HEK293 (cell line): ENCODE data around the gene DSC1.

ENCODE experiments used
- CTCF ChIA-PET: fragments of 350-600 bp; formaldehyde crosslinking; extraction: SDS; loops from one replicate; lab custom pipeline; 2021; ENCODE audit warnings: antibody characterized with exemption; lab: Yijun Ruan, JAX
- POLR2A ChIA-PET: fragments of 300-600 bp; formaldehyde crosslinking; extraction: SDS; loops from one replicate; lab custom pipeline; 2020; ENCODE audit warnings: antibody characterized with exemption, inconsistent platforms; lab: Yijun Ruan, JAX
- H3K27ac ChIP-seq: fragments of 200-500 bp; sonication (Bioruptor generic); 2 replicates; pipeline ENCODE4 v1.5.1; 2014; ENCODE audit warnings: low read depth, low read length, control low read depth, inconsistent platforms; ENCODE audit errors: extremely low read depth
- H3K36me3 ChIP-seq, 2 experiments: fragments of 200-500 bp in 1 of 2; sonication (Bioruptor generic) in 1 of 2; 1 replicate in 1 of 2; 2 replicates in 1 of 2; pipeline ENCODE4 v1.5.1; 2014 to 2017; ENCODE audit warnings: inconsistent platforms in 2 of 2, low read length in 2 of 2; ENCODE audit not compliant: control insufficient read depth in 2 of 2, insufficient read depth in 1 of 2
- H3K4me1 ChIP-seq: fragments of 200-500 bp; sonication (Bioruptor generic); 2 replicates; pipeline ENCODE4 v1.5.1; 2014; ENCODE audit warnings: mild to moderate bottlenecking, low read length, inconsistent platforms; ENCODE audit not compliant: control insufficient read depth, insufficient read depth
- H3K4me3 ChIP-seq: 2 replicates; pipeline ENCODE4 v1.5.1; 2011; ENCODE audit warnings: low read depth, mild to moderate bottlenecking, control low read depth, low read length, moderate library complexity
- H3K9me3 ChIP-seq: fragments of 200-500 bp; sonication (Bioruptor generic); 2 replicates; pipeline ENCODE4 v1.5.1; 2014; ENCODE audit warnings: low read depth, low read length, inconsistent platforms; ENCODE audit not compliant: control insufficient read depth, insufficient read depth
- PRDM1 ChIP-seq: fragments of 450-650 bp; formaldehyde crosslinking; IDR thresholded peaks from 2 replicates; pipeline ENCODE4; 2016; ENCODE audit warnings: missing biosample characterization, missing genetic modification characterization
- ZNF10 ChIP-seq: fragments of 450-650 bp; formaldehyde crosslinking; IDR thresholded peaks from 2 replicates; pipeline ENCODE4 v1.5.1; 2017; ENCODE audit warnings: missing biosample characterization, missing genetic modification characterization
- ZNF121 ChIP-seq: fragments of 450-650 bp; formaldehyde crosslinking; IDR thresholded peaks from 2 replicates; pipeline ENCODE4 v1.5.1; 2016; ENCODE audit warnings: missing biosample characterization, missing genetic modification characterization
- ZNF132 ChIP-seq: fragments of 450-650 bp; formaldehyde crosslinking; IDR thresholded peaks from 2 replicates; pipeline ENCODE4 v1.5.1; 2017; ENCODE audit warnings: missing biosample characterization, missing genetic modification characterization, borderline replicate concordance
- ZNF140 ChIP-seq: fragments of 450-650 bp; formaldehyde crosslinking; IDR thresholded peaks from 2 replicates; pipeline ENCODE4 v1.5.1; 2016; ENCODE audit warnings: missing biosample characterization, missing genetic modification characterization
- ZNF174 ChIP-seq: fragments of 450-650 bp; formaldehyde crosslinking; IDR thresholded peaks from 2 replicates; pipeline ENCODE4 v1.5.0; 2017; ENCODE audit warnings: missing biosample characterization, mild to moderate bottlenecking, missing genetic modification characterization
- ZNF184 ChIP-seq: fragments of 450-650 bp; IDR thresholded peaks from 2 replicates; pipeline ENCODE4 v1.5.1; 2018; ENCODE audit warnings: missing biosample characterization, mild to moderate bottlenecking, missing genetic modification characterization
- ZNF2 ChIP-seq: fragments of 450-650 bp; formaldehyde crosslinking; IDR thresholded peaks from 2 replicates; pipeline ENCODE4 v1.5.1; 2016; ENCODE audit warnings: missing biosample characterization, missing genetic modification characterization
- ZNF211 ChIP-seq: fragments of 450-650 bp; formaldehyde crosslinking; IDR thresholded peaks from 2 replicates; pipeline ENCODE4 v1.5.1; 2016; ENCODE audit warnings: low read depth, missing biosample characterization, missing genetic modification characterization
- ZNF23 ChIP-seq: fragments of 450-650 bp; formaldehyde crosslinking; IDR thresholded peaks from 2 replicates; pipeline ENCODE4 v1.5.1; 2016; ENCODE audit warnings: missing biosample characterization, missing genetic modification characterization, borderline replicate concordance
- ZNF24 ChIP-seq: fragments of 450-650 bp; formaldehyde crosslinking; IDR thresholded peaks from 2 replicates; pipeline ENCODE4 v1.5.1; 2016; ENCODE audit warnings: missing biosample characterization, missing genetic modification characterization
- ZNF335 ChIP-seq: fragments of 450-650 bp; formaldehyde crosslinking; conservative IDR thresholded peaks from 2 replicates; pipeline ENCODE4 v1.5.1; 2016; ENCODE audit warnings: missing biosample characterization, missing genetic modification characterization
- ZNF366 ChIP-seq: fragments of 450-650 bp; formaldehyde crosslinking; conservative IDR thresholded peaks from 2 replicates; pipeline ENCODE4 v1.5.1; 2016; ENCODE audit warnings: missing biosample characterization, missing genetic modification characterization
- ZNF501 ChIP-seq: fragments of 450-650 bp; formaldehyde crosslinking; IDR thresholded peaks from 2 replicates; pipeline ENCODE4 v1.5.1; 2016; ENCODE audit warnings: missing biosample characterization, missing genetic modification characterization
- ZNF596 ChIP-seq: fragments of 450-650 bp; IDR thresholded peaks from 2 replicates; pipeline ENCODE4 v1.5.0; 2018; ENCODE audit warnings: missing biosample characterization, mild to moderate bottlenecking, missing genetic modification characterization, moderate library complexity
- ZNF626 ChIP-seq: fragments of 450-650 bp; sonication (Bioruptor Pico); formaldehyde crosslinking; IDR thresholded peaks from 2 replicates; pipeline ENCODE4 v1.5.1; 2018; ENCODE audit warnings: missing biosample characterization, missing genetic modification characterization, inconsistent platforms
- ZNF776 ChIP-seq: fragments of 450-650 bp; formaldehyde crosslinking; IDR thresholded peaks from 2 replicates; pipeline ENCODE4 v1.5.0; 2017; ENCODE audit warnings: missing biosample characterization, missing genetic modification characterization, borderline replicate concordance
- TF ChIP-seq, protein P1 (sequence below): fragments of 450-650 bp; formaldehyde crosslinking; IDR thresholded peaks from 2 replicates; pipeline ENCODE4 v1.5.1; 2016; ENCODE audit warnings: missing biosample characterization, missing genetic modification characterization
- TF ChIP-seq, protein P2 (sequence below): fragments of 450-650 bp; formaldehyde crosslinking; IDR thresholded peaks from 2 replicates; pipeline ENCODE4 v1.5.1; 2017; ENCODE audit warnings: missing biosample characterization, missing genetic modification characterization
- TF ChIP-seq, protein P3 (sequence below): fragments of 450-650 bp; formaldehyde crosslinking; IDR thresholded peaks from 2 replicates; pipeline ENCODE4 v1.5.1; 2016; ENCODE audit warnings: missing biosample characterization, missing genetic modification characterization
- TF ChIP-seq, protein P4 (sequence below): sonication (generic); formaldehyde crosslinking; IDR thresholded peaks from 2 replicates; pipeline ENCODE4 v1.8.1; 2022; ENCODE audit warnings: mild to moderate bottlenecking, moderate library complexity, missing genetic modification reagents
- TF ChIP-seq, protein P5 (sequence below): fragments of 450-650 bp; formaldehyde crosslinking; IDR thresholded peaks from 2 replicates; pipeline ENCODE4 v1.5.1; 2016; ENCODE audit warnings: missing biosample characterization, missing genetic modification characterization, low read depth
- TF ChIP-seq, protein P6 (sequence below): fragments of 450-650 bp; formaldehyde crosslinking; IDR thresholded peaks from 2 replicates; pipeline ENCODE4 v1.5.1; 2016; ENCODE audit warnings: missing biosample characterization, missing genetic modification characterization, borderline replicate concordance

The DSC1 gene

DNA sequence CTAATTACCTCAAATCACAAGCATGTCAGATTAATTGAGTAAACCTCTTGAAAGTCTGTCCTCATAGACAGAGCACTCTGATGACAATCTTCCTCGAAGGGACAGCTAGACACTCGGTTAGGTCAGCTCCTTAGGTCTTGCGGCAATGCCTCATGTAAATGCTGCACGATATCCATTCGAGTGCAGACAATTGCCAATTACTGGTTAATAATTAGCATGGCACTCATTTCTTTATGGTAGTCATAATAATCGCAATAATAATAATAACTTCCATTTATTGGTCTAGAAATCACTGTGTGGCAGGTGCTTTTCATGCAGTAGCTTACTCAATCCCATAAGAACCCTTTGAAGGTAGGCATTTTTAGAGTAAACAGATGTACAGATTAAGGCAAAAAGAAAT, 44.7 kb upstream of the DSC1 start (continued):
- TF ChIP-seq, protein P1, sequence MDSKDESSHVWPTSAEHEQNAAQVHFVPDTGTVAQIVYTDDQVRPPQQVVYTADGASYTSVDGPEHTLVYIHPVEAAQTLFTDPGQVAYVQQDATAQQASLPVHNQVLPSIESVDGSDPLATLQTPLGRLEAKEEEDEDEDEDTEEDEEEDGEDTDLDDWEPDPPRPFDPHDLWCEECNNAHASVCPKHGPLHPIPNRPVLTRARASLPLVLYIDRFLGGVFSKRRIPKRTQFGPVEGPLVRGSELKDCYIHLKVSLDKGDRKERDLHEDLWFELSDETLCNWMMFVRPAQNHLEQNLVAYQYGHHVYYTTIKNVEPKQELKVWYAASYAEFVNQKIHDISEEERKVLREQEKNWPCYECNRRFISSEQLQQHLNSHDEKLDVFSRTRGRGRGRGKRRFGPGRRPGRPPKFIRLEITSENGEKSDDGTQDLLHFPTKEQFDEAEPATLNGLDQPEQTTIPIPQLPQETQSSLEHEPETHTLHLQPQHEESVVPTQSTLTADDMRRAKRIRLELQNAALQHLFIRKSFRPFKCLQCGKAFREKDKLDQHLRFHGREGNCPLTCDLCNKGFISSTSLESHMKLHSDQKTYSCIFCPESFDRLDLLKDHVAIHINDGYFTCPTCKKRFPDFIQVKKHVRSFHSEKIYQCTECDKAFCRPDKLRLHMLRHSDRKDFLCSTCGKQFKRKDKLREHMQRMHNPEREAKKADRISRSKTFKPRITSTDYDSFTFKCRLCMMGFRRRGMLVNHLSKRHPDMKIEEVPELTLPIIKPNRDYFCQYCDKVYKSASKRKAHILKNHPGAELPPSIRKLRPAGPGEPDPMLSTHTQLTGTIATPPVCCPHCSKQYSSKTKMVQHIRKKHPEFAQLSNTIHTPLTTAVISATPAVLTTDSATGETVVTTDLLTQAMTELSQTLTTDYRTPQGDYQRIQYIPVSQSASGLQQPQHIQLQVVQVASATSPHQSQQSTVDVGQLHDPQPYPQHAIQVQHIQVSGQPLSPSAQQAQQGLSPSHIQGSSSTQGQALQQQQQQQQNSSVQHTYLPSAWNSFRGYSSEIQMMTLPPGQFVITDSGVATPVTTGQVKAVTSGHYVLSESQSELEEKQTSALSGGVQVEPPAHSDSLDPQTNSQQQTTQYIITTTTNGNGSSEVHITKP (tag by site-specific recombination), result no peak
- no peak for TF ChIP-seq ZNF366 (tag by site-specific recombination)
- TF ChIP-seq ZNF211 (tag by site-specific recombination), result no peak
- TF ChIP-seq ZNF501, result no peak
- TF ChIP-seq, all 188 proteins: peak for 0

DNA sequence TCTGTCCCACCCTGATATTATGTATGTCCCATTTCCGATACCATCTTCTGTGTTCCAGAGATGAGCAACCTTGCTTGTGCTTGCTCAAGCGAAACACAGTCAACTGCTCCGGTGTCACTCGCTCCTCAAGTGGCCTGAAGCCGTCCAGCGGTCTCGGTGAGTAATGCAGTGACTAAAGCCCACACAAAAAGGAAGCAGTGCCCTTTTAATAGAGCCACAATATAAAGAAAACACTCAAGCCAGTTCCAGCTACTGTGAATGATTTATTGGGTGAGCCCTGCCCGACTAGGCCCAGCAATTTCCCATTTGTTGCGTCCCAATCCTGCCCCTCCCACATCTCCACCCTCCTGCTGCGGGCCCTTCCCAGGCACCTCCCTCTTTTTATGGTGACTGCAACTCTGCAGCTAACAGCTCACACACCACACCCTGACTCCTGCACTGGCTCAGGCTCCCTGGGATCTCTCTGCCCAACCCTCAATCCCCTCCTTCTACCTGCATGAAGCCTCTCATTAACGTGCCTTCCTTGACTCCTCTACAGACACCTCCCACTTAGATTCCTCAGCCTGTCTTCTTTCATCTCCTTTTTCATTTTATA, 44.2 kb upstream of the DSC1 start:
- no peaks in the 10 kb centered on the region for H3K36me3 ChIP-seq
- no peaks in the 10 kb centered on the region for H3K9me3 ChIP-seq
- H3K4me1 ChIP-seq, result 0 out of 2 replicates have a peak, but pooled peaks cover 11% of the 10 kb centered on the region
- H3K27ac ChIP-seq, result no peak overlapping the region
- no peak overlapping the region for H3K4me3 ChIP-seq
- ChIA-PET CTCF (interaction anchor here (0.5 to 1.8 kb wide), 6 partner anchors 9 to 174 kb away, joined by 3 to 7 read pairs (median 3); no protein-coding TSS in a partner anchor), POLR2A (interaction anchor here (0.8 to 2.3 kb wide), 3 partner anchors 10 to 165 kb away, joined by 3 to 12 read pairs (median 5); partner anchors contain the start of gene DSC3)
- TF ChIP-seq, protein P2, sequence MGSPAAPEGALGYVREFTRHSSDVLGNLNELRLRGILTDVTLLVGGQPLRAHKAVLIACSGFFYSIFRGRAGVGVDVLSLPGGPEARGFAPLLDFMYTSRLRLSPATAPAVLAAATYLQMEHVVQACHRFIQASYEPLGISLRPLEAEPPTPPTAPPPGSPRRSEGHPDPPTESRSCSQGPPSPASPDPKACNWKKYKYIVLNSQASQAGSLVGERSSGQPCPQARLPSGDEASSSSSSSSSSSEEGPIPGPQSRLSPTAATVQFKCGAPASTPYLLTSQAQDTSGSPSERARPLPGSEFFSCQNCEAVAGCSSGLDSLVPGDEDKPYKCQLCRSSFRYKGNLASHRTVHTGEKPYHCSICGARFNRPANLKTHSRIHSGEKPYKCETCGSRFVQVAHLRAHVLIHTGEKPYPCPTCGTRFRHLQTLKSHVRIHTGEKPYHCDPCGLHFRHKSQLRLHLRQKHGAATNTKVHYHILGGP (tag by site-specific recombination), result no peak
- TF ChIP-seq ZNF24 (tag by site-specific recombination) (no peak; the same call in 1 of the 2 replicates), ZNF184 (tag by site-specific recombination) (no peak), ZNF132 (tag by site-specific recombination) (no peak), PRDM1 (tag by site-specific recombination) (no peak), ZNF140 (no peak), ZNF626 (tag by site-specific recombination) (no peak), ZNF121 (no peak), ZNF10 (tag by site-specific recombination) (peak; percentile 72; the same call in 1 of the 2 replicates), ZNF596 (no peak), ZNF174 (tag by site-specific recombination) (no peak), ZNF2 (tag by site-specific recombination) (no peak), ZNF335 (tag by site-specific recombination) (peak; percentile 60), ZNF776 (tag by site-specific recombination) (no peak), ZNF23 (tag by site-specific recombination) (no peak)
- TF ChIP-seq, protein P3, sequence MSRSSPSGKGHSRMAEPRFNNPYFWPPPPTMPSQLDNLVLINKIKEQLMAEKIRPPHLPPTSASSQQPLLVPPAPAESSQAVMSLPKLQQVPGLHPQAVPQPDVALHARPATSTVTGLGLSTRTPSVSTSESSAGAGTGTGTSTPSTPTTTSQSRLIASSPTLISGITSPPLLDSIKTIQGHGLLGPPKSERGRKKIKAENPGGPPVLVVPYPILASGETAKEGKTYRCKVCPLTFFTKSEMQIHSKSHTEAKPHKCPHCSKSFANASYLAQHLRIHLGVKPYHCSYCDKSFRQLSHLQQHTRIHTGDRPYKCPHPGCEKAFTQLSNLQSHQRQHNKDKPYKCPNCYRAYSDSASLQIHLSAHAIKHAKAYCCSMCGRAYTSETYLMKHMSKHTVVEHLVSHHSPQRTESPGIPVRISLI (tag by site-specific recombination), result no peak
- TF ChIP-seq, protein P4, sequence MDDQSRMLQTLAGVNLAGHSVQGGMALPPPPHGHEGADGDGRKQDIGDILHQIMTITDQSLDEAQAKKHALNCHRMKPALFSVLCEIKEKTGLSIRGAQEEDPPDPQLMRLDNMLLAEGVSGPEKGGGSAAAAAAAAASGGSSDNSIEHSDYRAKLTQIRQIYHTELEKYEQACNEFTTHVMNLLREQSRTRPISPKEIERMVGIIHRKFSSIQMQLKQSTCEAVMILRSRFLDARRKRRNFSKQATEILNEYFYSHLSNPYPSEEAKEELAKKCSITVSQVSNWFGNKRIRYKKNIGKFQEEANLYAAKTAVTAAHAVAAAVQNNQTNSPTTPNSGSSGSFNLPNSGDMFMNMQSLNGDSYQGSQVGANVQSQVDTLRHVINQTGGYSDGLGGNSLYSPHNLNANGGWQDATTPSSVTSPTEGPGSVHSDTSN (CRISPR knock-in tag), result 0 out of 2 replicates have a peak, but pooled peaks have one; percentile 26
- TF ChIP-seq, protein P5, sequence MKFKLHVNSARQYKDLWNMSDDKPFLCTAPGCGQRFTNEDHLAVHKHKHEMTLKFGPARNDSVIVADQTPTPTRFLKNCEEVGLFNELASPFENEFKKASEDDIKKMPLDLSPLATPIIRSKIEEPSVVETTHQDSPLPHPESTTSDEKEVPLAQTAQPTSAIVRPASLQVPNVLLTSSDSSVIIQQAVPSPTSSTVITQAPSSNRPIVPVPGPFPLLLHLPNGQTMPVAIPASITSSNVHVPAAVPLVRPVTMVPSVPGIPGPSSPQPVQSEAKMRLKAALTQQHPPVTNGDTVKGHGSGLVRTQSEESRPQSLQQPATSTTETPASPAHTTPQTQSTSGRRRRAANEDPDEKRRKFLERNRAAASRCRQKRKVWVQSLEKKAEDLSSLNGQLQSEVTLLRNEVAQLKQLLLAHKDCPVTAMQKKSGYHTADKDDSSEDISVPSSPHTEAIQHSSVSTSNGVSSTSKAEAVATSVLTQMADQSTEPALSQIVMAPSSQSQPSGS (tag by site-specific recombination), result no peak
- TF ChIP-seq, protein P6, sequence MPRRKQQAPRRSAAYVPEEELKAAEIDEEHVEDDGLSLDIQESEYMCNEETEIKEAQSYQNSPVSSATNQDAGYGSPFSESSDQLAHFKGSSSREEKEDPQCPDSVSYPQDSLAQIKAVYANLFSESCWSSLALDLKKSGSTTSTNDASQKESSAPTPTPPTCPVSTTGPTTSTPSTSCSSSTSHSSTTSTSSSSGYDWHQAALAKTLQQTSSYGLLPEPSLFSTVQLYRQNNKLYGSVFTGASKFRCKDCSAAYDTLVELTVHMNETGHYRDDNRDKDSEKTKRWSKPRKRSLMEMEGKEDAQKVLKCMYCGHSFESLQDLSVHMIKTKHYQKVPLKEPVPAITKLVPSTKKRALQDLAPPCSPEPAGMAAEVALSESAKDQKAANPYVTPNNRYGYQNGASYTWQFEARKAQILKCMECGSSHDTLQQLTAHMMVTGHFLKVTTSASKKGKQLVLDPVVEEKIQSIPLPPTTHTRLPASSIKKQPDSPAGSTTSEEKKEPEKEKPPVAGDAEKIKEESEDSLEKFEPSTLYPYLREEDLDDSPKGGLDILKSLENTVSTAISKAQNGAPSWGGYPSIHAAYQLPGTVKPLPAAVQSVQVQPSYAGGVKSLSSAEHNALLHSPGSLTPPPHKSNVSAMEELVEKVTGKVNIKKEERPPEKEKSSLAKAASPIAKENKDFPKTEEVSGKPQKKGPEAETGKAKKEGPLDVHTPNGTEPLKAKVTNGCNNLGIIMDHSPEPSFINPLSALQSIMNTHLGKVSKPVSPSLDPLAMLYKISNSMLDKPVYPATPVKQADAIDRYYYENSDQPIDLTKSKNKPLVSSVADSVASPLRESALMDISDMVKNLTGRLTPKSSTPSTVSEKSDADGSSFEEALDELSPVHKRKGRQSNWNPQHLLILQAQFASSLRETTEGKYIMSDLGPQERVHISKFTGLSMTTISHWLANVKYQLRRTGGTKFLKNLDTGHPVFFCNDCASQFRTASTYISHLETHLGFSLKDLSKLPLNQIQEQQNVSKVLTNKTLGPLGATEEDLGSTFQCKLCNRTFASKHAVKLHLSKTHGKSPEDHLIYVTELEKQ (tag by site-specific recombination), result peak; percentile 92; the same call in 1 of the 2 replicates
